Breast epithelium (tissue), 4 donors: ENCODE data around the gene BEST2. TPM values are rescaled to one million over a fixed set of nuclear protein-coding genes. Genes with fewer than 3 reads are reported as not detected.
A peak's percentile ranks its signal among the peaks of the same experiment; 100 is the strongest.

Source experiments
- DNase-seq, 2 donors: peaks; one replicate each; pipeline ENCODE4 v3.0.0-alpha.2; 2019; ENCODE audit warnings: low spot score in 2 of 2
- H3K27ac ChIP-seq, 2 donors: fragments of 200-600 bp; sonication (generic) in 1 of 2; one replicate each; pipeline ENCODE4 v1.5.1; 2016 to 2019; ENCODE audit warnings: mild to moderate bottlenecking in 1 of 2
- H3K27me3 ChIP-seq, 2 donors: fragments of 200-600 bp; sonication (generic) in 1 of 2; one replicate each; pipeline versions ENCODE4 v1.5.1 to v1.6.0; 2017 to 2019; ENCODE audit warnings: control low read depth in 1 of 2, mild to moderate bottlenecking in 1 of 2
- H3K36me3 ChIP-seq: fragments of 200-600 bp; one replicate; pipeline ENCODE4 v1.5.1; 2019
- H3K4me1 ChIP-seq, 2 donors: fragments of 200-600 bp; sonication (generic); one replicate each; pipeline ENCODE4 v1.5.1; 2016 to 2019; ENCODE audit warnings: control low read depth in 1 of 2
- H3K4me3 ChIP-seq, 3 donors: fragments of 200-600 bp; sonication (generic); 1 replicate in 2 of 3; 2 replicates in 1 of 3; pipeline ENCODE4 v1.5.1; 2016 to 2019; ENCODE audit warnings: mild to moderate bottlenecking in 3 of 3, moderate library complexity in 2 of 3
- H3K9me3 ChIP-seq, 2 donors: fragments of 200-600 bp; sonication (generic) in 1 of 2; one replicate each; pipeline ENCODE4 v1.5.1; 2016 to 2019; ENCODE audit warnings: control low read depth in 1 of 2
- POLR2A ChIP-seq: fragments of 450-650 bp; IDR thresholded peaks from one replicate; pipeline ENCODE4 v1.6.1; 2016; ENCODE audit warnings: antibody characterized with exemption, mild to moderate bottlenecking, moderate library complexity
- POLR2AphosphoS5 ChIP-seq, 3 donors: sonication (generic); formaldehyde crosslinking; IDR thresholded peaks; one replicate each; pipeline ENCODE4 v1.6.1; 2017; ENCODE audit warnings: antibody characterized with exemption in 3 of 3
- intact Hi-C: fragments of 100-400 bp; cut with DNase I; formaldehyde crosslinking; loops from one replicate; pipeline ENCODE4 v1.15.1; 2023; ENCODE audit warnings: low total_unique reads
- total RNA-seq, 3 donors: library from RNA; depleted of rRNA; stranded (reverse); fragments of >200 nt; gene quantifications; one replicate each; pipeline ENCODE4 v1.1.0, GENCODE V29; 2016
- TF ChIP-seq, protein P1 (sequence below), 3 donors: fragments of 450-650 bp; IDR thresholded peaks; one replicate each; pipeline ENCODE4 v1.5.1; 2016 to 2017; ENCODE audit warnings: antibody characterized with exemption in 3 of 3, mild to moderate bottlenecking in 3 of 3, moderate library complexity in 3 of 3

The BEST2 gene
- total RNA-seq, 3 donors from 2014 or later = not detected

DNA sequence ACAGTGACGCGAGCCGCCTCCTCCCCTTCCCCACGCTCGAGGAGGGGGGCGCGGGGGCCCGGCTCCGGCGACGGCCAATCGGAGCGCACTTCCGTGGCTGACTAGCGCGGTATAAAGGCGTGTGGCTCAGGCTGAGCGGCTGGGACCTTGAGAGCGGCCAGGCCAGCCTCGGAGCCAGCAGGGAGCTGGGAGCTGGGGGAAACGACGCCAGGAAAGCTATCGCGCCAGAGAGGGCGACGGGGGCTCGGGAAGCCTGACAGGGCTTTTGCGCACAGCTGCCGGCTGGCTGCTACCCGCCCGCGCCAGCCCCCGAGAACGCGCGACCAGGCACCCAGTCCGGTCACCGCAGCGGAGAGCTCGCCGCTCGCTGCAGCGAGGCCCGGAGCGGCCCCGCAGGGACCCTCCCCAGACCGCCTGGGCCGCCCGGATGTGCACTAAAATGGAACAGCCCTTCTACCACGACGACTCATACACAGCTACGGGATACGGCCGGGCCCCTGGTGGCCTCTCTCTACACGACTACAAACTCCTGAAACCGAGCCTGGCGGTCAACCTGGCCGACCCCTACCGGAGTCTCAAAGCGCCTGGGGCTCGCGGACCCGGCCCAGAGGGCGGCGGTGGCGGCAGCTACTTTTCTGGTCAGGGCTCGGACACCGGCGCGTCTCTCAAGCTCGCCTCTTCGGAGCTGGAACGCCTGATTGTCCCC lies 39.9 kb downstream of the BEST2 start, which contains the start of gene JUNB:
Gene JUNB (plus strand): TSS at position 142 of the 706 bp plus-strand sequence. CDS start 286 bp downstream, at position 428.
- Histone ChIP-seq H3K4me3 (peak within 1 kb of the TSS; percentile 92 to 100 (median 95)), H3K9me3 (no peaks in the 10 kb centered on the region), H3K4me1 (peaks cover 6 to 30% of the 10 kb centered on the region in 2 donors), H3K27ac (peak within 1 kb of the TSS; percentile 98 to 100), H3K36me3 (no peaks in the 10 kb centered on the region), H3K27me3 (no peaks in the 10 kb centered on the region)
- peak; percentile 98 to 99 for DNase-seq
- TF ChIP-seq POLR2AphosphoS5 (IDR thresholded peaks at IDR 0.05) (peak; percentile 100), POLR2A (peak; percentile 100)
- TF ChIP-seq, protein P1, sequence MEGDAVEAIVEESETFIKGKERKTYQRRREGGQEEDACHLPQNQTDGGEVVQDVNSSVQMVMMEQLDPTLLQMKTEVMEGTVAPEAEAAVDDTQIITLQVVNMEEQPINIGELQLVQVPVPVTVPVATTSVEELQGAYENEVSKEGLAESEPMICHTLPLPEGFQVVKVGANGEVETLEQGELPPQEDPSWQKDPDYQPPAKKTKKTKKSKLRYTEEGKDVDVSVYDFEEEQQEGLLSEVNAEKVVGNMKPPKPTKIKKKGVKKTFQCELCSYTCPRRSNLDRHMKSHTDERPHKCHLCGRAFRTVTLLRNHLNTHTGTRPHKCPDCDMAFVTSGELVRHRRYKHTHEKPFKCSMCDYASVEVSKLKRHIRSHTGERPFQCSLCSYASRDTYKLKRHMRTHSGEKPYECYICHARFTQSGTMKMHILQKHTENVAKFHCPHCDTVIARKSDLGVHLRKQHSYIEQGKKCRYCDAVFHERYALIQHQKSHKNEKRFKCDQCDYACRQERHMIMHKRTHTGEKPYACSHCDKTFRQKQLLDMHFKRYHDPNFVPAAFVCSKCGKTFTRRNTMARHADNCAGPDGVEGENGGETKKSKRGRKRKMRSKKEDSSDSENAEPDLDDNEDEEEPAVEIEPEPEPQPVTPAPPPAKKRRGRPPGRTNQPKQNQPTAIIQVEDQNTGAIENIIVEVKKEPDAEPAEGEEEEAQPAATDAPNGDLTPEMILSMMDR (IDR thresholded peaks at IDR 0.05) = no peak
- intact Hi-C loops = loop anchor here (2.0 kb wide), 1 partner anchor 15 kb away; no protein-coding TSS in a partner anchor

DNA sequence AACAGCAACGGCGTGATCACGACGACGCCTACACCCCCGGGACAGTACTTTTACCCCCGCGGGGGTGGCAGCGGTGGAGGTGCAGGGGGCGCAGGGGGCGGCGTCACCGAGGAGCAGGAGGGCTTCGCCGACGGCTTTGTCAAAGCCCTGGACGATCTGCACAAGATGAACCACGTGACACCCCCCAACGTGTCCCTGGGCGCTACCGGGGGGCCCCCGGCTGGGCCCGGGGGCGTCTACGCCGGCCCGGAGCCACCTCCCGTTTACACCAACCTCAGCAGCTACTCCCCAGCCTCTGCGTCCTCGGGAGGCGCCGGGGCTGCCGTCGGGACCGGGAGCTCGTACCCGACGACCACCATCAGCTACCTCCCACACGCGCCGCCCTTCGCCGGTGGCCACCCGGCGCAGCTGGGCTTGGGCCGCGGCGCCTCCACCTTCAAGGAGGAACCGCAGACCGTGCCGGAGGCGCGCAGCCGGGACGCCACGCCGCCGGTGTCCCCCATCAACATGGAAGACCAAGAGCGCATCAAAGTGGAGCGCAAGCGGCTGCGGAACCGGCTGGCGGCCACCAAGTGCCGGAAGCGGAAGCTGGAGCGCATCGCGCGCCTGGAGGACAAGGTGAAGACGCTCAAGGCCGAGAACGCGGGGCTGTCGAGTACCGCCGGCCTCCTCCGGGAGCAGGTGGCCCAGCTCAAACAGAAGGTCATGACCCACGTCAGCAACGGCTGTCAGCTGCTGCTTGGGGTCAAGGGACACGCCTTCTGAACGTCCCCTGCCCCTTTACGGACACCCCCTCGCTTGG lies 40.7 kb downstream of the BEST2 start:
- intact Hi-C loops = no loop called here
- H3K27ac ChIP-seq = peak overlapping the region; percentile 98 to 100
- H3K4me3 ChIP-seq = peak overlapping the region; percentile 92 to 100 (median 95)
- H3K36me3 ChIP-seq = no peaks in the 10 kb centered on the region
- TF ChIP-seq POLR2AphosphoS5 (IDR thresholded peaks at IDR 0.05) (peak; percentile 57 to 95 (median 72)), POLR2A (no peak)
- TF ChIP-seq, protein P1 (IDR thresholded peaks at IDR 0.05) = no peak
- no peaks in the 10 kb centered on the region for H3K9me3 ChIP-seq
- H3K27me3 ChIP-seq = no peaks in the 10 kb centered on the region
- peak; percentile 63 to 79 for DNase-seq
- H3K4me1 ChIP-seq = peaks cover 6 to 28% of the 10 kb centered on the region in 2 donors

DNA sequence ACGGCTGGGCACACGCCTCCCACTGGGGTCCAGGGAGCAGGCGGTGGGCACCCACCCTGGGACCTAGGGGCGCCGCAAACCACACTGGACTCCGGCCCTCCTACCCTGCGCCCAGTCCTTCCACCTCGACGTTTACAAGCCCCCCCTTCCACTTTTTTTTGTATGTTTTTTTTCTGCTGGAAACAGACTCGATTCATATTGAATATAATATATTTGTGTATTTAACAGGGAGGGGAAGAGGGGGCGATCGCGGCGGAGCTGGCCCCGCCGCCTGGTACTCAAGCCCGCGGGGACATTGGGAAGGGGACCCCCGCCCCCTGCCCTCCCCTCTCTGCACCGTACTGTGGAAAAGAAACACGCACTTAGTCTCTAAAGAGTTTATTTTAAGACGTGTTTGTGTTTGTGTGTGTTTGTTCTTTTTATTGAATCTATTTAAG lies 41.3 kb downstream of the BEST2 start:
- Histone ChIP-seq H3K36me3 (no peaks in the 10 kb centered on the region), H3K9me3 (no peaks in the 10 kb centered on the region), H3K27me3 (no peaks in the 10 kb centered on the region), H3K27ac (peak overlapping the region; percentile 98 to 100), H3K4me1 (peaks cover 6 to 25% of the 10 kb centered on the region in 2 donors), H3K4me3 (peak overlapping the region; percentile 92 to 100 (median 95))
- intact Hi-C loops = no loop called here
- TF ChIP-seq POLR2A (no peak), POLR2AphosphoS5 (IDR thresholded peaks at IDR 0.05) (peak in 1 of 3 donors; percentile 90)
- TF ChIP-seq, protein P1 (IDR thresholded peaks at IDR 0.05) = peak in 1 of 3 donors; percentile 15
- no peak for DNase-seq

DNA sequence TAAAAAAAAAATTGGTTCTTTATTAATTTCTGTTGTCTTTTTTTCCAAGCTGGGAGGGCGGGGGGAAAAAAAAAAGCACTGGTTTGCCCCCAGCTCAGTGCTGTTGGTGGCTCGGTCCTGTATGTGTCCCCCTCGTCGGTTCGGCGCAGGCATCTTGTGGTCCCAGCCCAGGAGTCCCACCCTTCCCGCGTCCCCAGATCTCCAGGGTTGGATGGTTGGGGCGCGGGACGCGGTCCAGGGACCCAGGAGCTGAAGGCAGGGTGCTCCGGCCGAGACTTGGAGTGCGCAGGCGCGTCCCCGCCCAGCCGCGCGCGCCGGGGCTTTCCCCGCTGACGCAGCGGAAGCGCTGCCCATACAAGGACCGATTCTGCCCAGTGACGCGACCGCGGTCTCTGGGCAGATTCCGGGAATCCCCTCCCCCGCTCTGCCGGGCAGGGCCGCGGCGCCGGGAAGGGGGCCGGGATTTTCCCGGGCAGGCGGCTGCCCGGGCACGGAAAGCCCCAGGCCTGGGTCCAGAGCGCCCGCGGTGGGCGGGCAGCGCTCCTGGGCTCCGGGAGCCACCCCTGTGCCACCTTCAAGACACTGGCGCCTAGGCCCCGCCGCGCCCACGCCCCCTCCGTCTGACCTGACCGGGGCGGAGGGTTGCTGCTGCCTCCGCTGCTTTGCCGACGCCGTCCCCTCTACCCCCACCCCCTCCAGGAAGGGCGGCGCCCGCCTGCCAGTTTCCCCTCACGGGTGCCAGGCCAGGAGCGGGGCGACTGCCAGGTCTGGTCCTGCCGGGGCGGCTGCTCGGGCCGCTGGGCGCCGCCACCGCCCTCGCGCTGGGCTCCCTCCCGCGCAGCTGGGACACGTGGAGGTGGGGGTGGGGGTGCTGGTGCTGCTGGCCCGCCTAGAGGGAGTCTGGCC lies 42.0 kb downstream of the BEST2 start:
- Histone ChIP-seq H3K36me3 (no peaks in the 10 kb centered on the region), H3K4me1 (peaks cover 6 to 19% of the 10 kb centered on the region in 2 donors), H3K4me3 (peak overlapping the region; percentile 92 to 100 (median 95)), H3K27ac (peak overlapping the region; percentile 98 to 100), H3K27me3 (no peaks in the 10 kb centered on the region), H3K9me3 (no peaks in the 10 kb centered on the region)
- DNase-seq = peak; percentile 93 to 94
- TF ChIP-seq POLR2AphosphoS5 (IDR thresholded peaks at IDR 0.05) (peak; percentile 88 to 99 (median 96)), POLR2A (peak; percentile 82)
- TF ChIP-seq, protein P1 (IDR thresholded peaks at IDR 0.05) = peak in 1 of 3 donors; percentile 7
- intact Hi-C loops = no loop called here
